Memory B cell (primary cell): ENCODE data around the gene CALN1.
"Not testable (repeated sequence)": the region's sequence is repeated elsewhere in the genome, so short reads cannot be mapped to it uniquely, and the experiment has no call there.

ENCODE experiments used
- ATAC-seq: fragments of 150-1000 bp; cut with Tn5 transposase; 2 replicates; pipeline ENCODE4 v1.10.0; 2021; ENCODE audit warnings: low read depth, mild to moderate bottlenecking, moderate library complexity
- DNase-seq, 2 donors: peaks; one replicate each; pipeline ENCODE4 v3.0.0; 2022; ENCODE audit warnings: low spot score in 2 of 2
- H3K27ac Mint-ChIP-seq: one replicate; pipeline ENCODE4 v1.8.0; 2022; ENCODE audit warnings: mild to moderate bottlenecking, moderate library complexity, mixed read lengths
- H3K27me3 Mint-ChIP-seq: one replicate; pipeline ENCODE4 v1.8.0; 2022; ENCODE audit warnings: mixed read lengths
- H3K36me3 Mint-ChIP-seq: one replicate; pipeline ENCODE4 v1.8.0; 2022; ENCODE audit warnings: mild to moderate bottlenecking, mixed read lengths
- H3K4me1 Mint-ChIP-seq: one replicate; pipeline ENCODE4 v1.8.0; 2022; ENCODE audit warnings: mixed read lengths
- H3K4me3 Mint-ChIP-seq: one replicate; pipeline ENCODE4 v1.8.0; 2022; ENCODE audit warnings: mild to moderate bottlenecking, moderate library complexity, mixed read lengths
- H3K9me3 Mint-ChIP-seq: one replicate; pipeline ENCODE4 v1.8.0; 2022; ENCODE audit warnings: mixed read lengths

CALN1 gene

DNA sequence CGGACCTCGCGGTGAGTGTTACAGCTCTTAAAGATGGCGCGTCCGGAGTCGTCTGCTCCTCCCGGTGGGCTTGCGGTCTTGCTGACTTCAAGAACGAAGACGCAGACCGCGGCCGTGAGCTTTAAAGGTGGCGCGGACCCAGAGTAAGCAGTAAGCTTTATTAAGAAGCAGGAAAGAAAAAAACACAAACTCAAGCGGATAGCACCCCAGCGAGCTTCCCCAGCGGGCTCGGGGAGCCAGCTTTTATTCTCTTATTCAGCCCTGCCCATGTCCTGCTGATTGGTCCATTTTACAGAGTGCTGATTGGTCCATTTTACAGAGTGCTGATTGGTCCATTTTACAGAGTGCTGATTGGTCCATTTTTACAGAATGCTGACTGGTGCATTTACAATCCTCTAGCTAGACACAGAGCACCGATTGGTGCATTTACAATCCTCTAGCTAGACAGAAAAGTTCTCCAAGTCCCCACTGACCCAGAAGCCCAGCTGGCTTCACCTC lies at the start of gene CALN1:
Gene CALN1 (minus strand): TSS at position 218 of the 498 bp plus-strand sequence.
- not testable (repeated sequence) for ATAC-seq, H3K4me3 Mint-ChIP-seq, H3K9me3 Mint-ChIP-seq, H3K27ac Mint-ChIP-seq, H3K4me1 Mint-ChIP-seq, H3K27me3 Mint-ChIP-seq, DNase-seq, H3K36me3 Mint-ChIP-seq

DNA sequence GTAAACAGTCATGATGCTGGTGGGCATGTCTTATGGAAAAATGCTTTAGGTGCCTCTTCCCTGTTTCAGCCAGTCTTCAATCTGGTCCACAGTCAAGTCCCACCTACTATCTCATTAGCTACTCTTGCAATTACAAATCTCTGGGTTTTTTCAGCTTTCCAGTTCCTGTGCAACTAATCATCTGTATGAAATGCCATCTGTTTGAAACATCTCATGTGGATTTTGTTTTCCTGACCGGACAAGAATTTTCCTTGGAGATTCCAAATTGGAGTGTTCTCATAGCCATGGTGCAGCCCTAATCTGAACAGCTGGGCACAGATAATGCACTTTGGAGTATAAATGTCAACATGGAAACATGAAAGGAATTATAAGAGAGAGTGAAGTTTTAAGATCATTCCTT lies 41.3 kb upstream of the CALN1 start:
- Mint-ChIP-seq H3K36me3 (no peaks in the 10 kb centered on the region), H3K9me3 (peaks cover 5% of the 10 kb centered on the region), H3K4me3 (no peak overlapping the region), H3K27me3 (peaks cover 5% of the 10 kb centered on the region), H3K27ac (no peak overlapping the region), H3K4me1 (no peaks in the 10 kb centered on the region)
- ATAC-seq (no peak), DNase-seq (no peak)

DNA sequence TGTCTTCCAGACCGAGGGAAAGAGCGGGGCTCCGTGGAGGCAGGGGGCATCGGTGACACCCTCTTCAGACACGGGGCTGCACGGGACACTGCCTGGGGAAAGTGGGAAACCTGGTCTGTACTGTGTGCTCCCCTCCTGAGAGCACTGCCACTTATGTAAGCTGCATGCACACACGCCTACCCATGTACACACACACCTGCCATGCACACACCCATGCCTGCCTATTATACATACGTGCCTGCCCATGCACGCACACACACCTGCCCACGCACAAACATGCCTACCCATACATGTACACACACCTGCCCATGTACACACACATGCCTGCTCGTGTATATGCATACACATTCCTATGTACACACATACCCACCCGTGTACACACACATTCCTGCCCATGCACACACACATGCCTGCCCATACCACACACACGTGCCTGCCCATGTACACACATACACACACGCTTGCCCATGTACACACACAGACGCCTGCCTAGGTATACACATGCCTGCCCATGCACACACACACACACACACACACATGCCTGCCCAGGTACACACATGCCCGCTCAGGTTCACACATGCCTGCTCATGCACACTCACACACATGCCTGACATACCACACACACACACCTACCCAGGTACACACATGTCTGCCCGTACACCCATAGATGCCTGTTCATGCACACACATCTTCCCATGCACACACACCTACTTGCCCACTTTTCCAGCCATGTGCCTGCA lies 35.5 kb upstream of the CALN1 start:
- Mint-ChIP-seq H3K9me3 (peaks cover 4% of the 10 kb centered on the region), H3K4me1 (peaks cover 5% of the 10 kb centered on the region), H3K27me3 (peaks cover 14% of the 10 kb centered on the region), H3K4me3 (no peak overlapping the region), H3K27ac (no peak overlapping the region), H3K36me3 (no peaks in the 10 kb centered on the region)
- no peak for DNase-seq
- ATAC-seq = no peak

DNA sequence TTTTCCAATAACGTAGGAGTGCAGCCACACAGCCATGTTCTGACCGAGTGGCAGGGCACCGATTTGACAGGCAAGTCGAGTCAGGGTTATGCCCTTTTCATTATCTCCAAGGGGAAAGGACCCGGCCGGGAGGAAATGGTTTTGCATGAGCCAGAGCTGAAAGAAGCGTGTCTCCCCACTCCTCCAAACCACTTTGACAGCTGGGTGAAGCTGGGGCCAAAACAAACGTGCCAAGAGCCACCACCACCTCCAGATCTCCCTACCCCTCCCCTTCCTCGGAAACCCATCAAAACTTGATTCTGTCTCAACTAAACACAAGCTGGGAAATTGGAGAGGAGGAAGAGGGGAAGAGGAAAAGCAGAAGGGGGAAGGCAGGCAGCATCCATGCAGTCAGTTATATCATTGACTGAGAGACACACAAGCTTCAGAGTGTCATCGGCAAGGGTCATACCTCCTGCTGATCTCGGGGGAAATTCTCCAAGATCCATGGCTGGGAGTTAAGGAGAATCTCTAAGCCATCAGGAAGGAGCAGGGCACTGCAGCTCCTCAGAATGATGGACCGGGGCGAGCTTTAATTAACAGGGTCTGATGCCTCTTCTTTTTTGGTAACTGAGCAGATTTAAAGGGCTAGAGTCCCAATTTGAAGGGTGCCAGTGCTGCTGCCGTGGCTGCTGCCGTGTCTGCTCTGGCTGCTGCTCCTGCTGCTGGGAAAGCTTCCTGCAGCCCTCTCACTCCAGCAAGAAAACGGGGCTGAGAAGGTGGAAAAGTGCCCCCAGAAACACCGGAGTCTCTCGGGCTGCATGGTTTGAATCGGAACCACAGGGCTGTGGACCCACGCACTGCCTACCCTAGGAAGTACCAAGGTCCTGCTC lies 34.7 kb upstream of the CALN1 start:
- DNase-seq (no peak), ATAC-seq (no peak)
- H3K4me3 Mint-ChIP-seq = no peak overlapping the region
- H3K4me1 Mint-ChIP-seq = peaks cover 5% of the 10 kb centered on the region
- no peaks in the 10 kb centered on the region for H3K36me3 Mint-ChIP-seq
- H3K27ac Mint-ChIP-seq = no peak overlapping the region
- H3K27me3 Mint-ChIP-seq = peaks cover 18% of the 10 kb centered on the region
- peaks cover 6% of the 10 kb centered on the region for H3K9me3 Mint-ChIP-seq

DNA sequence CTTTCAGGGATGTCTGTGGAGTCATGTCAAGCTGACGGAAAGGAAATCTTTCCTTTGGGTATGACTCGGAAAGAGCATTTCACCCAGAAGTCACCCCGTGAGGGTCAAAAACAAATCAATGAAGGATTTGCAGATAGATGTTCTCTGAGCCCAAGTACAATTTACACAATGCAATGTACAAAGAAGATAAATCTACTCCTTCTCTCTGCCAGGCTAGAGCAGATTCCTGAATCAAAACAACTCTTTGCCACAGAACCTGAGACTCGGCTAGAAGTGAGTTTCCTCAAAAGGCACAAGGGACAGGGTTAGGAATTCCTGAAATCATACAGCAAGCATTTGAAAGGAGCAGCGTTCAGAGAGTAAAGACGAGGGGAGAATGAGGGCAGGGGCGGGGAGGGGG lies 34.0 kb upstream of the CALN1 start:
- Mint-ChIP-seq H3K27ac (no peak overlapping the region), H3K4me3 (no peak overlapping the region), H3K4me1 (peaks cover 5% of the 10 kb centered on the region), H3K27me3 (peaks cover 20% of the 10 kb centered on the region), H3K9me3 (peaks cover 5% of the 10 kb centered on the region), H3K36me3 (no peaks in the 10 kb centered on the region)
- DNase-seq = no peak
- ATAC-seq = no peak

DNA sequence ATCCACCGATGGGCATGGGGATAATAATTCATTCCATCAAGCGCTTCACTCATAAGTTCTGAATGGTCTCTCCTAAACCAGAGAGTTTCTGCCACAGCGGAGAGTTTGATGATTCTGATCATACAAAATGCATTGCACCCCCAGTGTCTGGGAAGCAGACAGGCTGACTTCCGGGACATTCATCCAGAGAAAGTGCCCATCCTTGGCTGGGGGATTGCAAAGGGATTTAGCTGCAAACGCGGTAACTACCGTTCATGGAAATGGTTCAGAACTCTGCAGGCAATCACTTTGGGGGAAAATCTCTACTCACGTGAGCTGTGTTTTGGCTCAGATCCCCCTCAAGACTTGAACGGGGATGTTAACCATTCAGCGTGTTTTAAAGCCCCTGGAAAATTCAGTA lies 33.4 kb upstream of the CALN1 start:
- DNase-seq (no peak), ATAC-seq (no peak)
- Mint-ChIP-seq H3K9me3 (peaks cover 2% of the 10 kb centered on the region), H3K36me3 (no peaks in the 10 kb centered on the region), H3K4me1 (peaks cover 5% of the 10 kb centered on the region), H3K27ac (no peak overlapping the region), H3K4me3 (no peak overlapping the region), H3K27me3 (peaks cover 19% of the 10 kb centered on the region)

DNA sequence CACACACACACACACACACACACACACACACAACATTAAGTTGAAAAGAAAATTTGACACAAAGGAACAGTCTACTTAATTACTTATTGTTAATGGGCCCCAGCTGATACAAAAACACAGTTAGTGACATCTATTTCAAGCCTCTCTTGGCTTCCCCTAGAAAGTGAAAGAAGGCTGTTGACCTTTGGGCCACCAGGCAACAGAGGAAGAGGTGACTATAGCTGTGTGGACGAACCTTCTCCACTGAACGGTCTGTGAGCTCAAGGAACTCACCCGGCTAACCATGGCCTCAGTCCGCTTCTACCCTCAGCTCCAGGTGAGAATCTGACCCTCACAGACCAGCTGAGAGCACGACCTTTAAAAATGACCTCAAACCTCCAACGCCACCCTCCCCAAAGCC lies 32.9 kb upstream of the CALN1 start:
- Mint-ChIP-seq H3K4me3 (no peak overlapping the region), H3K4me1 (peaks cover 5% of the 10 kb centered on the region), H3K27ac (no peak overlapping the region), H3K27me3 (peaks cover 19% of the 10 kb centered on the region), H3K36me3 (no peaks in the 10 kb centered on the region), H3K9me3 (peaks cover 2% of the 10 kb centered on the region)
- ATAC-seq = no peak
- no peak for DNase-seq

DNA sequence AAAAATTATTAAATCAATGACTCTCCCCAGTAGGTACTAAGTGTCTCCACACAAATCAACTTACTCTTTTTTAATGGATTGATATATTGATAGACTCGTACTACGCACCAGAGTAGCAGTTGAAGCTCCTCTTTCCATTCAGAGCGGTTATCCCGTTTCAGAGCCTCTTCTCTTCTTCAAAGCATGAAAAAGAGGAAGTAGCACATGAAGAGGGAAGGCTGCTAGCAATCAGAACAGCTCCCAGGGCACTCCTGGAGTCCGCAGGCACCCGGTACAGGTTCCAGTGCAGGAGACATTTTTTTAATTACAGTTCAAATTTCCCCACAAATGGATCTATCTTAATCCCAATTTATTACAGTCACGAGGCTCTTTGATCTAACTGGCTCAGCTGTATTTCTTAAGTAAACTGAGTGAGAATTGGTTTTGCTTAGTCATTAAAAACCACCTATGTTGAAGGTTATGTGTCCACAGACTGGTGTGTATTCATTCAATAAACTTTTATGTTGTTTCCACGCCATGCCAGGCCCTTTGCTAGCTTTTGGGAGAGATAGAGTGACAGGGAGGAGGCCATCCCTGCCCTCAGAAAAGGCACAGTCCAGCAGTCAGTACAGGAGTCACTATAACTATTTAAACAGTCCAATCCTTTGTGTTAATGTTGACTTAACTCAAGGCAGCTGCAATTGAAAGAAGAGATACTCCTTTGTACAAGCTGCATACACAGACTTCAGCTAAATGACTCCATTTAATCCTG lies 32.1 kb upstream of the CALN1 start:
- peaks cover 2% of the 10 kb centered on the region for H3K9me3 Mint-ChIP-seq
- DNase-seq = no peak
- no peak overlapping the region for H3K4me3 Mint-ChIP-seq
- no peaks in the 10 kb centered on the region for H3K36me3 Mint-ChIP-seq
- no peak for ATAC-seq
- H3K4me1 Mint-ChIP-seq = peaks cover 5% of the 10 kb centered on the region
- no peak overlapping the region for H3K27ac Mint-ChIP-seq
- peaks cover 19% of the 10 kb centered on the region for H3K27me3 Mint-ChIP-seq

DNA sequence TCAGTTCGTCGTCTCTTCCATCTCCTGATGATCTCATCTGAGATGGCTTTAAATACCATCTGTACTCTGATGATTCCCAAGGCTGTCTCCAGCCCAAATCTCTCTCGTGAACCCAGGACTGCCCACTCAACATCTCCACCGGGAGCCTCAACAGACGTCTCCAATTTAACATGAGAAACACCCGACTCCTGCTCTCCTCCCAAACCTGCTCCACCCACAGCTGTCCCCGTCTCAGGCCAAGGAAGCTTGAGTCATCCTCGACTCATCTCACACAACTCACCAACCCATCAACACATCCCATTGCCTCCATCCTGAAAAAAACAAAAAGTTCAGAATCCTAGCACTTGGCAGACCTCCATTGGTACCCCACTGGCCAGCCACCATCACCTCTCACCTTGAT lies 29.7 kb upstream of the CALN1 start:
- no peak for DNase-seq
- H3K4me1 Mint-ChIP-seq = peaks cover 5% of the 10 kb centered on the region

DNA sequence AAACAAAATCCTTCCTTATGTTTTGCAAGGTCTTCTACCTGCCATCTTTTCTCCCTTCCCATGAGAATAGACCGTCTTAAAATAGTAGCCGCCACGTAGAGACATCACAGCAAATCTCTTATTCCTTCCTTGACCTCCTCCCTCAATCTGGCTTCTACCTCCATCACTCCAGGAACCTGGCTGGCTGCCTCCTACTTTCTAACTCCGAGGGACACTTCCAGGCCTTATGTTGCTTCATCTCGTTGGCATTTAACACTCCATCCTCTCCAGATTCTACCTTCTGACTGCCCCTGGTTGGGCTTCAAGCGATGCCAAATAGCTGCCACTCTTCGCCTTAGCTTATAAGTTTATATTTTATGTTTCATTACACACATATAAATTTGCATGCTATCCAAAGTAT lies 26.4 kb upstream of the CALN1 start:
- H3K9me3 Mint-ChIP-seq = peaks cover 5% of the 10 kb centered on the region
- H3K27ac Mint-ChIP-seq = no peak overlapping the region
- ATAC-seq (no peak), DNase-seq (no peak)
- peaks cover 9% of the 10 kb centered on the region for H3K27me3 Mint-ChIP-seq
- H3K4me3 Mint-ChIP-seq = no peak overlapping the region
- no peaks in the 10 kb centered on the region for H3K4me1 Mint-ChIP-seq
- H3K36me3 Mint-ChIP-seq = no peaks in the 10 kb centered on the region

More for the DNA sequence above, 29.7 kb upstream of the CALN1 start:
- H3K27me3 Mint-ChIP-seq = peaks cover 19% of the 10 kb centered on the region
- H3K27ac Mint-ChIP-seq = no peak overlapping the region
- no peak overlapping the region for H3K4me3 Mint-ChIP-seq
- H3K9me3 Mint-ChIP-seq = peaks cover 5% of the 10 kb centered on the region
- ATAC-seq = no peak
- H3K36me3 Mint-ChIP-seq = no peaks in the 10 kb centered on the region

DNA sequence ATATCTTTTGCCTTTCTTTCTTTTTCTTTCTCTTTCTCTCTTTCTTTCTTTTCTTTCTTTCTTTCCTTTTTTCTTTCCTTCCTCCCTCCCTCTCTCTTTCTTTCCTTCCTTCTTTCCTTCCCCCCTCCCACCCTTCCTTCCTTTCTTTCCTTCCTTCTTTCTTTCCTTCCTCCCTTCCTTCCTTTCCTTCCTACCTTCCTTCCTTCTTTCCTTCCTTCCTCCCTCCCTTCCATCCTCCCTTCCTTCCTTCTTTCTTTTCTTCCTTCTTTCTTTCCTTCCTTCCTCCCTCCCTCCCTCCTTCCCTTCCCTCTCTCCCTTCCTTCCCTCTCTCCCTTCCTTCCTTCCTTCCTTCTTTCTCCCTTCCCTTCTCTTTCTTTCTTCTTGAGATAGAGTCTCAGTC lies 25.5 kb upstream of the CALN1 start:
- ATAC-seq (no peak), DNase-seq (no peak)
- peaks cover 6% of the 10 kb centered on the region for H3K27me3 Mint-ChIP-seq
- H3K4me3 Mint-ChIP-seq = no peak overlapping the region
- H3K27ac Mint-ChIP-seq = no peak overlapping the region
- H3K4me1 Mint-ChIP-seq = no peaks in the 10 kb centered on the region
- no peaks in the 10 kb centered on the region for H3K36me3 Mint-ChIP-seq
- H3K9me3 Mint-ChIP-seq = peaks cover 5% of the 10 kb centered on the region

DNA sequence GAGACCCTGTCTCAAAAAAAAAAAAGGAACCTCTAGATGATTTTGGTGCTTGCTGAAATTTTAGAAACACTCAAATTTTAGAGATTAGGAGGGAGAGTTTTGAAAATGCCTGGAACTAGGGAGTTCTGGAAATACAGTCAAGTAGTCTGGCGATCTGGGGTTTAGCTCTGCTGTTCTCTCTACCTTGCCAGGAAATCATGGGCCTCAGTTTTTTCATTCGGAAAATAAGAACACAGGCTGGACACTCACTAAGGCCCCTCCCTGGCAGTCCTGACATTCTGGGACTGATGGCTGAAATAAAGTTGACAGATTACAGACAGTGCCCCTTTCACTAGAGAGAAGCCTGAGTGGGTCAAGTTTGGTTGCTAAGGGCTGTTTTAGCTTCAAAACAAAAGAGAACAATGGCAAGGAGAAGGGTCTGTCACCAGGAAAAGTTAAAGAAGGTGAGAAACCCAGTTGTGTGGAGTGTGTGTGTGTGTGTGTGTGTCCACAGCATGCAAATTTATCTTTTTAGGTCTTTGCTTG lies 25.0 kb upstream of the CALN1 start:
- H3K4me1 Mint-ChIP-seq = no peaks in the 10 kb centered on the region
- H3K36me3 Mint-ChIP-seq = no peaks in the 10 kb centered on the region
- ATAC-seq (no peak), DNase-seq (no peak)
- H3K4me3 Mint-ChIP-seq = no peak overlapping the region
- H3K27ac Mint-ChIP-seq = no peak overlapping the region
- H3K27me3 Mint-ChIP-seq = peaks cover 6% of the 10 kb centered on the region
- peaks cover 5% of the 10 kb centered on the region for H3K9me3 Mint-ChIP-seq

DNA sequence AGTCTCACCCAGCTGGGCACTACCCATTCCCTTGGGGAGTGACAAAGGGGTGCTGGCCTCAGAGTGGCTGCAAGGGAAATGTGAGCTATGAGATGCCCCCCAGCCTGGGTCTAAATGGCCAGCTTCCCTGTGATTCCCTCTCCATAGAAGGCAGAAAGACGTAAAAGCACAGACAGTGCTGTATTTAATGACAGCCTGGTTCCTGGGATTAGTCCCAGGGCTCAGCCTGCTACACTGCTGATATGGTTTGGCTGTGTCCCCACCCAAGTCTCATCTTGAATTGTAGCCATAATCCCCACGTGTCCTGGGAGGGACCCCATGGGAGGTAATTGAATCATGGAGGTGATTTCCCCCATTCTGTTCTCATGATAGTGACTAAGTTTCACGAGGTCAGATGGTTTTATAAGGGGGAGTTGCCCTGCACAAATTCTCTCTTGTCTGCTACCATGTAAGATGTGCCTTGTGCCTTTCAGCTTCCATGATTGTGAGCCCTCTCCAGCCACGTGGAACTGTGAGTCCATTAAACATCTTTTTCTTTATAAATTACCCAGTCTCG lies 23.9 kb upstream of the CALN1 start:
- ATAC-seq (no peak), DNase-seq (no peak)
- Mint-ChIP-seq H3K27me3 (peaks cover under 1% of the 10 kb centered on the region), H3K27ac (no peak overlapping the region), H3K36me3 (no peaks in the 10 kb centered on the region), H3K4me3 (no peak overlapping the region), H3K9me3 (peaks cover 3% of the 10 kb centered on the region), H3K4me1 (no peaks in the 10 kb centered on the region)
